Epithelial cell of esophagus (primary cell): ENCODE results near the gene EME1.
"Not testable (repeated sequence)": the region's sequence is repeated elsewhere in the genome, so short reads cannot be mapped to it uniquely, and the experiment has no call there.

Experiments
- DNase-seq: peaks from one replicate; pipeline ENCODE4 v3.0.0; 2010; ENCODE audit warnings: low read depth
- H3K4me3 ChIP-seq: 2 replicates; pipeline ENCODE4 v1.5.1; 2011; ENCODE audit warnings: mild to moderate bottlenecking, low read length, control low read depth
- TF ChIP-seq, protein P1 (sequence below): IDR thresholded peaks from 2 replicates; pipeline ENCODE4 v1.5.1; 2011; ENCODE audit warnings: low read depth, mild to moderate bottlenecking, low read length, control low read depth, inconsistent platforms; ENCODE audit not compliant: insufficient read depth; ENCODE audit errors: missing control alignments

The EME1 gene

DNA sequence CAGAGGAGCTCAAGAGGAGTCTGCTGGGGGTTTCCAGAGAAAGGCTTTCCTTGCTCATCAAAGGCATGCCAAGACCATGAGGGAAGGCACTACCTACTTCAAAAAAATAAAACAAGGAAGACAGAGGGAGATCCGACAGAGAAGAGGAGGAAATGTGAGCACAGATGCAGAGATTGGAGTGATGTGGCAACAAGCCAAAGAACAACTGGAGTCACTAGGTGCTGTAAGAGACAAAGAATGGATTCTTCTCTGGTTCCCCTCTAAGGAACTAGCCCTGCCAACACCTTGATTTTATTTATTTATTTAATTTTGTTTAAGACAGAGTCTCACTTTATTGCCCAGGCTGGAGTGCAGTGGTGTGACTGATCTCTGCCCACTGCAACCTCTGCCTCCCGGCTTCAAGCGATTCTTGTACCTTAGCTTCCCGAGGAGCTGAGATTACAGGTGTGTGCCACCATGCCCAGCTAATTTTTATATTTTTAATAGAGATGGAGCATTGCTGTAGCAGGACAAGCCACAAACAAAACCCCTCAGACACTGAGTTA is 39.2 kb downstream of the EME1 start:
- TF ChIP-seq, protein P1, sequence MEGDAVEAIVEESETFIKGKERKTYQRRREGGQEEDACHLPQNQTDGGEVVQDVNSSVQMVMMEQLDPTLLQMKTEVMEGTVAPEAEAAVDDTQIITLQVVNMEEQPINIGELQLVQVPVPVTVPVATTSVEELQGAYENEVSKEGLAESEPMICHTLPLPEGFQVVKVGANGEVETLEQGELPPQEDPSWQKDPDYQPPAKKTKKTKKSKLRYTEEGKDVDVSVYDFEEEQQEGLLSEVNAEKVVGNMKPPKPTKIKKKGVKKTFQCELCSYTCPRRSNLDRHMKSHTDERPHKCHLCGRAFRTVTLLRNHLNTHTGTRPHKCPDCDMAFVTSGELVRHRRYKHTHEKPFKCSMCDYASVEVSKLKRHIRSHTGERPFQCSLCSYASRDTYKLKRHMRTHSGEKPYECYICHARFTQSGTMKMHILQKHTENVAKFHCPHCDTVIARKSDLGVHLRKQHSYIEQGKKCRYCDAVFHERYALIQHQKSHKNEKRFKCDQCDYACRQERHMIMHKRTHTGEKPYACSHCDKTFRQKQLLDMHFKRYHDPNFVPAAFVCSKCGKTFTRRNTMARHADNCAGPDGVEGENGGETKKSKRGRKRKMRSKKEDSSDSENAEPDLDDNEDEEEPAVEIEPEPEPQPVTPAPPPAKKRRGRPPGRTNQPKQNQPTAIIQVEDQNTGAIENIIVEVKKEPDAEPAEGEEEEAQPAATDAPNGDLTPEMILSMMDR = no peak
- H3K4me3 ChIP-seq = no peak overlapping the region
- DNase-seq = no peak

DNA sequence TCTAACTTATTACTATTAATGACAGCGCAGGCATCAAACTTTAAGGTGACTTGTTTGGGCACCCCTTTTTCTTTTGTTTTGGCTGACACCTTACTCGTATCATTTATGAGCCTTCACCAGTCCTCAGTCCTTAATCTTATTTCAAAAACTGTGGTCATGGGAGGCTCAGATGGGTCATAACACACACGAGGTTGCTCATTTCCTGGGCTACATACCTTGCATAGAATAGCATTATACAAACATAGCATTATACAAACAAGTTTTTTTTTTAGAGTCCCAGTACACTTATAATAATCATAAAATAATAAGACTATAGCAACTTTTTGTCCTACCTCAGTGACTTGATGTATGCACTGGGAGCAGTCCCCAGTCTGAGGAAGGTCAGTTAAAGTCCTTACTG is 41.8 kb downstream of the EME1 start:
- DNase-seq = no peak
- no peak overlapping the region for H3K4me3 ChIP-seq
- TF ChIP-seq, protein P1 = no peak

DNA sequence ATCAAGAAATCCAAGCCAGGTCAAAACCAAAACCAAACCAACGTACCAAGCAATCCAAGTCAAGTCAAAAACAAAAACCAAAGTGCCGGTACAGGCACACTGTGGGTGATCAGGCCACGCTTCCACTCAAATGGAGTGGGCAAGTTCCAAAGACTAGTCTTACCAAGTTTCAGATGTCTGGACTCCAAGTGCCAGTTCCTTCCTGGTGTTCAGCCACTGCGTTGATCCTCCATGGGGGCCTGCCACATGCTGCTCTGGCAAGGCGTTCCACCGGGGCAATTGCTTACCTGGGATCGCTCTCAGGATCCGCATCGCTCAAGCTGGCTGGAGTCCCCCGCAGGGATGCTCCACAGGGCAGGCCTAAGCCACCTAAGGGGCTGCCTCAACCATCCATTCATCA is 46.5 kb downstream of the EME1 start:
- not testable (repeated sequence) for H3K4me3 ChIP-seq, DNase-seq

DNA sequence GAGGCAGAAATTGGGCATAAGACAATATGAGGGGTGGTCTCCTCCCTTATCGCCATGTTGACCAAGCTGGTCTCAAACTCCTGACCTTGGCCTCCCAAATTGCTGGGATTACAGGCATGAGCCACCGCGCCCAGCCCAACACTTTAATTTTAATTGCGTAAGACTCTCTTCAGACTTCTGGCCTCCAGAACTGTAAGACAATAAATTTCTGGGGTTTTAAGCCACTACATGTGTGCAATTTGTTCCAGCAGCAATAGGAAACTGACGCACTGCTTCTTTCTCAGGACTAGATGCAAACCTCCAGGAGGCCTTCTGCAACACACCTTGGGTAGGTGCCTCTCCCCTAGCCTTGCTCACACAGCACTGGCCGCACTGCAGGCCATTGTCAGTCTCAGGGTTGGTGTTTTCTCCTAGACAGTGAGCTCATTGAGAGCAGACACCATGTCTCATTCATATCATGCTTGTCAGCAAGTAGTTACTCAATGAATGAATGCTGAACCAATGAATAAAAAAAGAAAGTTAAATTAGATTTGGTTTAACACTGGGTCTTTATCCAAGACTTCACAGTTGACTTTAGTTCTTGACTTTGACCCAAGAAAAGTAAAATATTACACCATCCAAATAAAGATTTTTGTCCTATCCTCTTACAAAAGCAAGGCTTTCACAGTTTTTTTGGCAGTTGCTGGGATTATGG is 47.5 kb downstream of the EME1 start:
- TF ChIP-seq, protein P1 = no peak
- no peak overlapping the region for H3K4me3 ChIP-seq
- peak; percentile 47 for DNase-seq

DNA sequence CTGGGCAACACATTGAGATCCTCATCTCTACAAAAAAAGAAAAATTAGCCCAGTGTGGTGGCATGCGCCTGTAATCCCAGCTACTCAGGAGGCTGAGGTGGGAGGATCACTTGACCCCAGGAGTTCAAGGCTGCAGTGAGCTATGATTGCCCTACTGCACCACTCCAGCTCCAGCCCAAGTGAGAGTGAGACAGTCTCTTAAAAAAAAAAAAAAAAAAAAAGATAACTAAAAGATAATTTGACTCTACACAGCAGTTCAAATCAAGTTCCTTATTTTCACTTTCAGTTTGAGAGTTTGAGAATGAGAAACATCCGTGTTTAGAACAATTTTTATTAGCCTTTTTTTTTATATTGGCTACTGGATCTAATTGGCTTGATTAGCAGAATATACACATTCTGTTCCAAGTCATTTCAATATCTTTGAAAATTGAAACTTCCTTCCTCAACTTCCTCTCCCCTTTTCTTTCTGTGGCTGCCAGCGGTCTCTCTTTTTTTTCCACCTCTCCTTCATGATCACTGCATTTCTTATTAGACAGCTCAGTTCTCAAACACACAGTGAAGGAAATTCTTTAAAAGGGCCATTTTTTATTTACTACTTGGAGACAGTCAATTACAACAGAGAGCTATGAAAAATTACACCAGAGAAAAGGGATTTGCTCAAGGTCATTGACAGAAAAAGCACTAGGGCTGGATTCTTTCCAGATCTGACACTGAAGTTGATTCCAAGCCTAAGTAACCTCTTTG is 48.5 kb downstream of the EME1 start:
- TF ChIP-seq, protein P1 = no peak
- DNase-seq = no peak
- no peak overlapping the region for H3K4me3 ChIP-seq

DNA sequence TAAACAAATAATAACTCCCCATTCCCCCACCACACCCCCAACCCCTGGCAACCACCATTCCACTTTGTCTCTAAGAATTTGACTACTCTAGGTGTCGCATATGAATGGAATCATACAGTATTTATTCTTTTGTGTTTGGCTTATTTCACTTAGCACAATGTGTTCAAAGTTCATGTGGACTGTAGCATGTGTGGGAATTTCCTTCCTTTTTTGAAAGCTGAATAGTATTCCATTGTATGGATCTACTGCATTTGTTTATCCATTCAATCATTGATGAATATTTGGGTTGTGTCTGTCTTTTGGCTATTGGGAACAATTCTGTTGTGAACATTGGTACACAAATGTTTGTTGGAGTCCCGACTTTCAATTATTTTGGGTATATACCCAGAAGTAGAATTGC is 49.7 kb downstream of the EME1 start:
- H3K4me3 ChIP-seq = no peak overlapping the region
- no peak for DNase-seq
- TF ChIP-seq, protein P1 = no peak

DNA sequence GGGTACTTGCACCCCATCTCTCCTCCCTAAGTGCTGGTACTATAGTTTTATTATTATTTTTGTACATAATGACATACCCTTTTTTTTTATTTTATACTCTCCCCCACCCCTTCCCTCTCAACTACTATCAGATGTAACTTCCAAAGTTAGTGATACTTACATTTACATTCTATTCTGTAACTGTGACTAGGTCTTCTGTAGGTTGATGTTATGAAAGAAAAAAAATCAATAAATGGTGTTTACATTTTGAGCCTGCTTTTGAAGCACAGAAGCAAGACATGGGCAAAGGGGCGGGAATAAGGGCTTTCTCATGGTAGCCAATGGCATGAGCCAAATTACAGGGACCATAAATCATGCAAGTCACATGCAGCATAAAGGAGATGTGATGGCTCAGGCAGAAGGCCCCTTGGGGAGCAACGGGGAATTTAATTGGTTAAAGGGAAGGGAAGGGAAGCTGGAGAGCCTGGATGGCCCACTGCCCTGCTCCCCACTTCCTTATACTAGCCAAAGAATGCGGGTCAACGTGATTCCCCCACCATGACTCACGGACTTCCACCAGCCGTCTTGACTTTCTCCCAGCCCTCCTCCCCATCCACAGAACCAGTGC is 50.6 kb downstream of the EME1 start:
- no peak overlapping the region for H3K4me3 ChIP-seq
- DNase-seq = peak; percentile 89
- TF ChIP-seq, protein P1 = no peak
